PFSK-1 (cell line): ENCODE results near the gene CIPC.

Source experiments
- FOXP2 ChIP-seq: optimal IDR thresholded peaks from 2 replicates; pipeline ENCODE3; 2011; ENCODE audit warnings: borderline replicate concordance, control low read depth, inconsistent platforms; ENCODE audit not compliant: insufficient read depth; ENCODE audit errors: extremely low read length, extremely low read depth
- POLR2AphosphoS5 ChIP-seq: IDR thresholded peaks from 2 replicates; pipeline ENCODE4 v1.6.1; 2012; ENCODE audit warnings: low read depth, mild to moderate bottlenecking, control low read depth, low read length, moderate library complexity
- REST ChIP-seq, 2 experiments: IDR thresholded peaks; 2 replicates each; pipeline versions ENCODE4 v1.6.1 to v1.8.0; 2011 to 2012; ENCODE audit warnings: low read depth in 2 of 2, low read length in 2 of 2, control low read depth in 1 of 2, inconsistent platforms in 1 of 2, mild to moderate bottlenecking in 1 of 2, moderate library complexity in 1 of 2; ENCODE audit not compliant: insufficient read depth in 1 of 2
- SIN3A ChIP-seq: IDR thresholded peaks from 2 replicates; pipeline ENCODE4 v1.6.1; 2012; ENCODE audit warnings: mild to moderate bottlenecking, low read length, moderate library complexity, borderline replicate concordance; ENCODE audit not compliant: insufficient read depth
- TAF1 ChIP-seq: IDR thresholded peaks from 2 replicates; pipeline ENCODE4 v1.6.1; 2012; ENCODE audit warnings: low read length, control low read depth, borderline replicate concordance; ENCODE audit not compliant: insufficient read depth

Gene CIPC

GRCh38 chr14:77120771-77121743 lies 23.0 kb downstream of the CIPC start:
- TF ChIP-seq SIN3A (no peak), POLR2AphosphoS5 (no peak), FOXP2 (no peak), REST (IDR thresholded peaks at IDR 0.05; ENCODE audit: insufficient read depth in 1 of 2, low read depth in 2 of 2, low read length in 2 of 2) (no peak), TAF1 (no peak)

- TF ChIP-seq REST (IDR thresholded peaks at IDR 0.05; ENCODE audit: insufficient read depth in 1 of 2, low read depth in 2 of 2, low read length in 2 of 2) (no peak), TAF1 (no peak), SIN3A (no peak)
Measured at GRCh38 chr14:77122526-77123125, 24.6 kb downstream of the CIPC start.

- no peak for TF ChIP-seq TAF1
- no peak for TF ChIP-seq REST (IDR thresholded peaks at IDR 0.05; ENCODE audit: insufficient read depth in 1 of 2, low read depth in 2 of 2, low read length in 2 of 2)
- no peak for TF ChIP-seq SIN3A
- TF ChIP-seq POLR2AphosphoS5, result no peak
Measured at GRCh38 chr14:77123381-77124325, 25.6 kb downstream of the CIPC start.

GRCh38 chr14:77124345-77125280 lies 26.6 kb downstream of the CIPC start:
- TF ChIP-seq FOXP2, result no peak
- TF ChIP-seq SIN3A, result no peak
- no peak for TF ChIP-seq REST (IDR thresholded peaks at IDR 0.05; ENCODE audit: insufficient read depth in 1 of 2, low read depth in 2 of 2, low read length in 2 of 2)
- no peak for TF ChIP-seq POLR2AphosphoS5
- TF ChIP-seq TAF1, result no peak
